Tibial nerve (tissue), 4 donors: ENCODE measurements around the gene CABLES2. TPM values are rescaled to one million over a fixed set of nuclear protein-coding genes. Genes with fewer than 3 reads are reported as not detected.

Experiments
- DNase-seq, 2 donors: peaks; one replicate each; pipeline ENCODE4 v3.0.0-alpha.2; 2019; ENCODE audit warnings: low spot score in 2 of 2
- H3K27ac ChIP-seq, 4 donors: fragments of 200-600 bp; sonication (generic) in 3 of 4; one replicate each; pipeline ENCODE4 v1.5.1; 2017 to 2019; ENCODE audit warnings: mild to moderate bottlenecking in 1 of 4
- H3K27me3 ChIP-seq, 2 donors: fragments of 200-600 bp; sonication (generic) in 1 of 2; one replicate each; pipeline versions ENCODE4 v1.5.1 to v1.6.0; 2017 to 2019
- H3K36me3 ChIP-seq, 3 donors: fragments of 200-600 bp; sonication (generic); one replicate each; pipeline ENCODE4 v1.5.1; 2018 to 2019
- H3K4me1 ChIP-seq, 4 donors: fragments of 200-600 bp; sonication (generic) in 3 of 4; one replicate each; pipeline ENCODE4 v1.5.1; 2017 to 2019
- H3K4me3 ChIP-seq, 4 donors: fragments of 200-600 bp; sonication (generic) in 3 of 4; one replicate each; pipeline ENCODE4 v1.5.1; 2017 to 2019; ENCODE audit warnings: mild to moderate bottlenecking in 1 of 4, moderate library complexity in 1 of 4
- H3K9me3 ChIP-seq, 4 donors: fragments of 200-600 bp; sonication (generic) in 3 of 4; one replicate each; pipeline ENCODE4 v1.5.1; 2017 to 2019
- EP300 ChIP-seq, 2 donors: sonication (generic); formaldehyde crosslinking; IDR thresholded peaks; one replicate each; pipeline ENCODE4 v1.6.1; 2017; ENCODE audit warnings: antibody characterized with exemption in 2 of 2, mild to moderate bottlenecking in 1 of 2
- POLR2A ChIP-seq, 2 donors: fragments of 450-650 bp; IDR thresholded peaks; one replicate each; pipeline ENCODE4 v1.6.1; 2017; ENCODE audit warnings: antibody characterized with exemption in 2 of 2, mild to moderate bottlenecking in 2 of 2, moderate library complexity in 2 of 2
- WGBS, 2 donors: methylation state at CpG; one replicate each; pipeline ENCODE4 v1.1.5; 2018; 5-methylcytosine and 5-hydroxymethylcytosine counted together
- total RNA-seq, 4 donors: library from RNA; depleted of rRNA; stranded (reverse); fragments of >200 nt; gene quantifications; one replicate each; pipeline ENCODE4 v1.1.0, GENCODE V29; 2016
- TF ChIP-seq, protein P1 (sequence below), 5 experiments: fragments of 200-600 bp in 3 of 5; fragments of 450-650 bp in 2 of 5; sonication (generic) in 3 of 5; IDR thresholded peaks; one replicate each; pipeline ENCODE4 v1.5.1; 2016 to 2019; ENCODE audit warnings: antibody characterized with exemption in 5 of 5, mild to moderate bottlenecking in 3 of 5, moderate library complexity in 2 of 5

CABLES2 gene
- total RNA-seq, 4 donors from 2014 or later = 1.1 to 9.9 (median 6.2) TPM

DNA sequence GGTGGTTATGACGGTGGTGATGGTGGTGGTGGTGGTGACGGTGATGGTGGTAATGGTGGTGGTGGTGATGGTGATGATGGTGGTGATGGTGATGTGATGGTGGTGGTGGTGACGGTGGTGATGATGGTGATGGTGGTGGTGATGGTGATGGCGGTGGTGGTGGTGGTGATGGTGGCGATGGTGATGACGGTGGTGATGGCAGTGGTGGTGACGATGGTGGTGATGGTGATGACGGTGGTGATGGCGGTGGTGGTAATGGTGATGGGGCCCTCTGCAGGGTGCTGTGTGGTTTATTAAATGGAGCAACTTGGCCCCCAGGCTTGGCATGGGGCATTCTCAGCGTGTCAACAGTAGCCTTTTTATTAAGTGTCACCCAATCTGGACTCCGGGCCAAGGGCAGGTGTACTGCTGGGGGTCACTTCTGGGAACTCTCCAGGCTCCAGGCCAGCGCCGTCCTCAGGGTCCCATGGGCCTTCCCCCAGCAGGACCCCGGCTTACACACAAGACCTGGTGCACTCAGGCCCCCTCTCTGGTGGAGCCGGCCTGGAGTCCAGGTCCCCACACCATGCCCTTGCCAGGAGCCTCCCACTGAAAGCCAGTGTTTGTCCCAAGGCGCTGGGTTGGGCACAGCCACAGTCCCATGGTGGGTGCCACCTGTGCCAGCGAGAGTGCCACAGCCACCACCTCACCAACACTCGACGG is 8.8 kb downstream of the CABLES2 start:
- Histone ChIP-seq H3K9me3 (no peaks in the 10 kb centered on the region), H3K36me3 (peaks cover 0 to 71% (median 0%) of the 10 kb centered on the region in 3 donors), H3K27ac (no peak overlapping the region), H3K4me3 (no peak overlapping the region), H3K27me3 (no peaks in the 10 kb centered on the region), H3K4me1 (no peaks in the 10 kb centered on the region)
- WGBS, 2 donors = 93 to 94% methylated on average over 11 to 19 of the region's 19 CpGs
- TF ChIP-seq, protein P1, sequence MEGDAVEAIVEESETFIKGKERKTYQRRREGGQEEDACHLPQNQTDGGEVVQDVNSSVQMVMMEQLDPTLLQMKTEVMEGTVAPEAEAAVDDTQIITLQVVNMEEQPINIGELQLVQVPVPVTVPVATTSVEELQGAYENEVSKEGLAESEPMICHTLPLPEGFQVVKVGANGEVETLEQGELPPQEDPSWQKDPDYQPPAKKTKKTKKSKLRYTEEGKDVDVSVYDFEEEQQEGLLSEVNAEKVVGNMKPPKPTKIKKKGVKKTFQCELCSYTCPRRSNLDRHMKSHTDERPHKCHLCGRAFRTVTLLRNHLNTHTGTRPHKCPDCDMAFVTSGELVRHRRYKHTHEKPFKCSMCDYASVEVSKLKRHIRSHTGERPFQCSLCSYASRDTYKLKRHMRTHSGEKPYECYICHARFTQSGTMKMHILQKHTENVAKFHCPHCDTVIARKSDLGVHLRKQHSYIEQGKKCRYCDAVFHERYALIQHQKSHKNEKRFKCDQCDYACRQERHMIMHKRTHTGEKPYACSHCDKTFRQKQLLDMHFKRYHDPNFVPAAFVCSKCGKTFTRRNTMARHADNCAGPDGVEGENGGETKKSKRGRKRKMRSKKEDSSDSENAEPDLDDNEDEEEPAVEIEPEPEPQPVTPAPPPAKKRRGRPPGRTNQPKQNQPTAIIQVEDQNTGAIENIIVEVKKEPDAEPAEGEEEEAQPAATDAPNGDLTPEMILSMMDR (IDR thresholded peaks at IDR 0.05) = no peak
- no peak for TF ChIP-seq EP300 (IDR thresholded peaks at IDR 0.05)
- no peak for TF ChIP-seq POLR2A (IDR thresholded peaks at IDR 0.05)
- no peak for DNase-seq

DNA sequence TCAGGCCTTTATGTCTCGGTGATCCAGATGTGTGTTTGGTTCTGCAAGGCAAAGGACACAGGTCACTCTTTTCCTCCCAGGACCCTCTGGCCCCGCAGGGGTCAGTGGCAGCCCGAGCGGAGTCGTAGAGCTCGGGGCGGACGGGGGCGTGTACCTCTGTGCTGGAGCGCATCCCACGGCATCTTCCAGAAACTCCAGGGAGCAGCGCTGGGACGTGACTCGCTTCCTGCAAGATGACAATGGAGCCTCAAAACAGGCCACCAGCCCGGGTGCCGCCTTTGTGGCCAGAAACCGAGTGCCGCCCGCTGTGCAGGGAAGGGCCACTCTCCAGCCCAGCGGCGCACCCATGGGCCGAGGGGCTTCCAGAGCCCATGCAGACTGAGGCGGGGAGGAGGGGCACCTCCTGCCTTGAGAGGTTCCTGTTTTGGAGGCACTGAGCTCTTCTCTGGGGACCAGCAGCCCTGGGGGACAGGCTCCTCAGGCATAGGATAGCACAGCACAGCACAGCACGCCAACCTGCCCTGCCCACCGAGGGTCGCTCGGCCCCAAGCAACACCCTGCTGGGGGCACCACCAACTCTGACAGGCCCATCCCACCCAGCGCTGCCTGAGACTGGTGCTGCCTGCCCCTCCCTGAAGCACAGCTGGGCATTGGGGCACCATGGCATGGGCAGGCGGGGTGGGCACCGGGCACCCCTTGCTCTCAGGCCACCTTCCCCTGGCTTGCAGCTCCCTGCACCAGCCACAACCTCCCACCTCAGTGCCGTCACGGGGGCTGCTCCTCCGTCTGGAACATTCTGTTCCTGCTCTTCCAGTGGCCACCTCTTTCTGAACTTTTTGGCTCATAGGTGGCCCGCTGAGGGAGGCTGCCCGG is 10.5 kb downstream of the CABLES2 start:
- H3K27me3 ChIP-seq = no peaks in the 10 kb centered on the region
- no peak overlapping the region for H3K4me3 ChIP-seq
- TF ChIP-seq, protein P1 (IDR thresholded peaks at IDR 0.05) = no peak
- TF ChIP-seq POLR2A (IDR thresholded peaks at IDR 0.05) = no peak
- no peak for TF ChIP-seq EP300 (IDR thresholded peaks at IDR 0.05)
- no peak for DNase-seq
- H3K36me3 ChIP-seq = peaks cover 0 to 73% (median 3%) of the 10 kb centered on the region in 3 donors
- no peaks in the 10 kb centered on the region for H3K4me1 ChIP-seq
- H3K9me3 ChIP-seq = no peaks in the 10 kb centered on the region
- no peak overlapping the region for H3K27ac ChIP-seq
- WGBS, 2 donors = 86 to 89% methylated on average over 34 of the region's 35 CpGs

DNA sequence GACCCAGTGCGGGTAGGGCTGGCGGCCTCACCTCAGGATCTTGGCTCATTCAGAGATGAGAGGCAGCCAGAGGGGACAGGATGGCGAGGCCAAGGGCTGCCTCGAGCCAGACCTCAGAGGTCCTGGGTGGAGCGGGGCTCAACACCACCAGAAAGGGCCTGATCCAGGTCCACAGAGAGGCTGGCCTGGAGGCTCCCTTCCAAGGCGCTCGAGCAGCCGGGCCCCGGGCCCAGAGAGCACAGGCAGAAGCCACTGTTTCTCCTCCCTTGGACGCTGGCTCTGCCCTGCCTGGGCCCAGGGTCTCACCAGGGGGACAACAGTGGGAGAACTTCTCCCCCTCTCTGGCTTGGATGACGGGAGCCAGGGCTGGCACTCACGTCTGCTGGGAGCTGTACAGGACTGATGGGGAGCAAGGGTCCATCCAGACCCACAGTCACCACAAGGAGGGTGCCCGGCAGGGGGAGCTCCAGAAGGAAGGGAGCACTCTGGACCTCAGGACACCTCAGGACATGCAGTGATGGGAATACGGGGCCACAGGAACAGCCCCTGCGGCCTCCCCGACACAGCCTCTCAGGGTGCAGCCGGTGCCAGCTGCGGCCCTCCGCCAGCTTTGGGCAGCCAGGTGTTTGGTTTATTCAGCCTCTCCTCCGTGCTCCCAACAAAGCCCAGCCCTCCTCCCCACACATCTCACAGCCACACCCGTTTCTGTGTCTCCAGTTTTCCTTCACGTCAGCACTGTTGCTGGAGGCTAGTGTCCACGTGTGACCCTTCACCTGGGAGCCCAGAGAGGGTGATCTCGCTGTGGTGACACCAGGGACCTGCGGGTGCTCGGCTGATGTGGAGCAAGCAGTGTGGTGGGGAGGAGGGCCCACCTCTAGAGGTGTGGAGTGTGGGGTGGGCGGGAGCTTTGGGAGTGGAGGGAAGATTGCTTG is 11.5 kb downstream of the CABLES2 start:
- Histone ChIP-seq H3K27me3 (no peaks in the 10 kb centered on the region), H3K4me1 (no peaks in the 10 kb centered on the region), H3K9me3 (no peaks in the 10 kb centered on the region), H3K27ac (no peak overlapping the region), H3K36me3 (peaks cover 0 to 73% (median 3%) of the 10 kb centered on the region in 3 donors), H3K4me3 (no peak overlapping the region)
- TF ChIP-seq EP300 (IDR thresholded peaks at IDR 0.05) (no peak), POLR2A (IDR thresholded peaks at IDR 0.05) (no peak)
- TF ChIP-seq, protein P1 (IDR thresholded peaks at IDR 0.05) = no peak
- 87 to 91% methylated on average over 18 to 19 of the region's 27 CpGs for WGBS, 2 donors
- no peak for DNase-seq

DNA sequence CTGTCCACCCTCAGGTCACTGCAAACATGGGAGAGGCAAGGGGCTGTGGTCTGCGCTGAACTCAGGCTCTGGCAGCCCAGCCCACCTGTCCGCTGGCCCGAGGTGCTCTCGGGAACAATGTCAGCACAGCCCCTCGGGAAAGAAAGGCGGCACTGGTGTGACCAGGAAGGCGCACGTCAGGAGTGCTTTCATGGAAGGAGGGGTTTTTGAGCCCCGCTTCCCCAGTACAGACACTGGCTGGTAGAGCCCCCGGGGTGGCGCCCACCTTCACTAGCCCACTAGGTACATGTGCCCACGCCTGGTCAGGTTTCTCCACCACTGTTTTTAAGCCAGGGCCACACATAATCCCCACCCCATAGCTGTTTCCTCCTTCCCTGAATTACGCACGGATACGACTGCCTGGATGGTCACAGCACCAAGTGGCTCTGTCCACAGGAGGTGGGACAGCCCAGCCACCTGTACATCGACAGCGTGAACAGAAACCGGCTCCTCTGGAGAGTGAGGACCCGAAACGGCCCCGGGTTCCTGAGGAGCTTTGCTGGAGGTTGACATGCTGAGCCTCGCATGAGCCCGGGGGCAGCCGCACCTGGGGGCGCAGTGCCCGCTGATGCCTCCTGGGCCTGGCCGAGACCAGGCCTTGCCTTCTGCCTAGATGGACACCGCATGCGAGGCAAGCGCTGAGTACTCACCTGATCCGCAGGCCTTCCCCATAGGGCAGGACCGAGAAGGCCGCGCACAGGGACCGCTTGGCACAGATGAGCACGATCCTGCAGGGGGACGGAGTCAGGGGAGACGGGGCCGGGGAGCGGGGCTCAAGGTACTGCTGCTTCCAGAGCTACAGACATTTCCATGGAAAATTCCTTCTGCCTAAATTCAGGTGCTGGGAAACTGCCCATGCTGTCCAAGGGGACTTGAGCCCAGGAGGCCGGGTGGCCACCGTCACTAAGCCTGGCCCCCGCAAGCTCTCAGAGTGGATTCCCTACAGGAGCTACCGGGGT is 12.5 kb downstream of the CABLES2 start:
- Histone ChIP-seq H3K27me3 (no peaks in the 10 kb centered on the region), H3K4me1 (peaks cover 0 to 2% (median 0%) of the 10 kb centered on the region in 4 donors), H3K36me3 (peaks cover 0 to 76% (median 3%) of the 10 kb centered on the region in 3 donors), H3K9me3 (no peaks in the 10 kb centered on the region), H3K4me3 (no peak overlapping the region), H3K27ac (no peak overlapping the region)
- WGBS, 2 donors = 88 to 95% methylated on average over 24 to 32 of the region's 44 CpGs
- DNase-seq = no peak
- no peak for TF ChIP-seq POLR2A (IDR thresholded peaks at IDR 0.05)
- TF ChIP-seq, protein P1 (IDR thresholded peaks at IDR 0.05) = no peak
- TF ChIP-seq EP300 (IDR thresholded peaks at IDR 0.05) = no peak
